ENCODE measurements around the gene SVIL. TPM values are rescaled to one million over a fixed set of nuclear protein-coding genes. Genes with fewer than 3 reads are reported as not detected.

The SVIL gene
- total and polyA plus RNA-seq, 2 donors (not counting 1 experiment from before 2014, with no cell fraction given): 17.7 to 94.3 TPM

- Histone ChIP-seq H3K4me2 (ENCODE audit: extremely low read depth, insufficient read depth, low read length) (peak overlapping the region; percentile 55), H4K20me1 (ENCODE audit: control insufficient read depth, extremely low read depth, insufficient read depth, low read length) (no peaks in the 10 kb centered on the region), H2AFZ (ENCODE audit: low read length) (no peak overlapping the region), H3K27me3 (ENCODE audit: control insufficient read depth, insufficient read depth, low read length) (no peaks in the 10 kb centered on the region), H3K4me3 (replicated peaks in 1 of 4; ENCODE audit: control extremely low read depth in 1 of 4, insufficient read depth in 1 of 4, low read depth in 3 of 4, low read length in 4 of 4) (no peak overlapping the region), H3K27ac (ENCODE audit: insufficient read depth, low read length) (peak overlapping the region; percentile 54), H3K79me2 (ENCODE audit: control insufficient read depth, insufficient read depth, low read length) (no peaks in the 10 kb centered on the region), H3K9me3 (ENCODE audit: control insufficient read depth, insufficient read depth, low read depth, low read length) (no peaks in the 10 kb centered on the region), H3K36me3 (ENCODE audit: control insufficient read depth, insufficient read depth, low read length) (no peaks in the 10 kb centered on the region), H3K4me1 (ENCODE audit: control insufficient read depth, extremely low read depth, insufficient read depth, low read length) (peaks cover 33% of the 10 kb centered on the region), H3K9ac (ENCODE audit: insufficient read depth, low read length) (no peak overlapping the region)
- TF ChIP-seq EZH2 (IDR thresholded peaks at IDR 0.05; ENCODE audit: low read length, missing control alignments) (no peak), CTCF (conservative IDR thresholded peaks at IDR 0.05 in 1 of 2, IDR thresholded peaks at IDR 0.05 in 1 of 2; ENCODE audit: low read depth in 1 of 2, low read length in 2 of 2) (no peak)
- peak; percentile 51 to 62 for DNase-seq (ENCODE audit: low read depth in 2 of 2)
Observed at GRCh38 chr10:29648114-29648982, 13.6 kb upstream of the SVIL start.

GRCh38 chr10:29647478-29647877 lies 12.7 kb upstream of the SVIL start:
- no peaks in the 10 kb centered on the region for H3K9me3 ChIP-seq (ENCODE audit: control insufficient read depth, insufficient read depth, low read depth, low read length)
- no peaks in the 10 kb centered on the region for H3K79me2 ChIP-seq (ENCODE audit: control insufficient read depth, insufficient read depth, low read length)
- TF ChIP-seq EZH2 (IDR thresholded peaks at IDR 0.05; ENCODE audit: low read length, missing control alignments) (no peak), CTCF (conservative IDR thresholded peaks at IDR 0.05 in 1 of 2, IDR thresholded peaks at IDR 0.05 in 1 of 2; ENCODE audit: low read depth in 1 of 2, low read length in 2 of 2) (no peak)
- no peaks in the 10 kb centered on the region for H4K20me1 ChIP-seq (ENCODE audit: control insufficient read depth, extremely low read depth, insufficient read depth, low read length)
- no peak overlapping the region for H3K9ac ChIP-seq (ENCODE audit: insufficient read depth, low read length)
- peak overlapping the region in 1 of 4 experiments; percentile 15 for H3K4me3 ChIP-seq (replicated peaks in 1 of 4; ENCODE audit: control extremely low read depth in 1 of 4, insufficient read depth in 1 of 4, low read depth in 3 of 4, low read length in 4 of 4)
- peak overlapping the region; percentile 60 for H3K4me2 ChIP-seq (ENCODE audit: extremely low read depth, insufficient read depth, low read length)
- peaks cover 33% of the 10 kb centered on the region for H3K4me1 ChIP-seq (ENCODE audit: control insufficient read depth, extremely low read depth, insufficient read depth, low read length)
- H3K36me3 ChIP-seq (ENCODE audit: control insufficient read depth, insufficient read depth, low read length): no peaks in the 10 kb centered on the region
- DNase-seq (ENCODE audit: low read depth in 2 of 2): no peak
- no peak overlapping the region for H2AFZ ChIP-seq (ENCODE audit: low read length)
- no peaks in the 10 kb centered on the region for H3K27me3 ChIP-seq (ENCODE audit: control insufficient read depth, insufficient read depth, low read length)
- H3K27ac ChIP-seq (ENCODE audit: insufficient read depth, low read length): peak overlapping the region; percentile 6

- H3K4me3 ChIP-seq (replicated peaks in 1 of 4; ENCODE audit: control extremely low read depth in 1 of 4, insufficient read depth in 1 of 4, low read depth in 3 of 4, low read length in 4 of 4): peak overlapping the region in 1 of 4 experiments; percentile 15
- no peaks in the 10 kb centered on the region for H3K79me2 ChIP-seq (ENCODE audit: control insufficient read depth, insufficient read depth, low read length)
- no peaks in the 10 kb centered on the region for H3K27me3 ChIP-seq (ENCODE audit: control insufficient read depth, insufficient read depth, low read length)
- no peaks in the 10 kb centered on the region for H4K20me1 ChIP-seq (ENCODE audit: control insufficient read depth, extremely low read depth, insufficient read depth, low read length)
- H3K36me3 ChIP-seq (ENCODE audit: control insufficient read depth, insufficient read depth, low read length): no peaks in the 10 kb centered on the region
- H3K27ac ChIP-seq (ENCODE audit: insufficient read depth, low read length): peak overlapping the region; percentile 15
- H3K4me1 ChIP-seq (ENCODE audit: control insufficient read depth, extremely low read depth, insufficient read depth, low read length): peaks cover 33% of the 10 kb centered on the region
- DNase-seq (ENCODE audit: low read depth in 2 of 2): peak; percentile 58 to 75
- H2AFZ ChIP-seq (ENCODE audit: low read length): no peak overlapping the region
- H3K4me2 ChIP-seq (ENCODE audit: extremely low read depth, insufficient read depth, low read length): peak overlapping the region; percentile 60
- H3K9ac ChIP-seq (ENCODE audit: insufficient read depth, low read length): no peak overlapping the region
- no peak for TF ChIP-seq CTCF (conservative IDR thresholded peaks at IDR 0.05 in 1 of 2, IDR thresholded peaks at IDR 0.05 in 1 of 2; ENCODE audit: low read depth in 1 of 2, low read length in 2 of 2)
- no peak for TF ChIP-seq EZH2 (IDR thresholded peaks at IDR 0.05; ENCODE audit: low read length, missing control alignments)
- H3K9me3 ChIP-seq (ENCODE audit: control insufficient read depth, insufficient read depth, low read depth, low read length): no peaks in the 10 kb centered on the region
Observed at GRCh38 chr10:29646960-29647461, 12.2 kb upstream of the SVIL start.

Data from fibroblast of lung (primary cell).